ENCODE results near the gene EIPR1. TPM values are rescaled to one million over a fixed set of nuclear protein-coding genes. Genes with fewer than 3 reads are reported as not detected.

EIPR1 gene
- total RNA-seq, 1 experiment from 2014 or later: 22.8 TPM

DNA sequence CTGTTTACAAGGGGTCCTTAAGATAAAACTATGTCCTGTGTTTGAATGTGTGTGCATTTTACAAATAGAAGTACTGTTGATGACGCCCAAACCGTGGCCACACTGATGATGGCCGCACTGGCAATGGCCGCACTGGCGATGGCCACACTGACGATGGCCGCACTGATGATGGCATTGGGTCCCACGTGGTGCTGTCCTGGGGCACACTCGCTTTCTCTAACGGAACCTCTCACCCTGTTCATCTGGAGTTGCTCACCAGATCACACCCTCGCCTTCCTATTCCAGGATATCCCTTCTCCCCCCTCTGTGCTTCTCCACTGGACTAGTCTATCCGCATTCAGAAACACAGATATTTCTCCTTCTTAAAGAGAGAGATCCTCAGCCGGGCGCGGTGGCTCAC is 192.4 kb downstream of the EIPR1 start (continued):
- TF ChIP-seq, protein P1, sequence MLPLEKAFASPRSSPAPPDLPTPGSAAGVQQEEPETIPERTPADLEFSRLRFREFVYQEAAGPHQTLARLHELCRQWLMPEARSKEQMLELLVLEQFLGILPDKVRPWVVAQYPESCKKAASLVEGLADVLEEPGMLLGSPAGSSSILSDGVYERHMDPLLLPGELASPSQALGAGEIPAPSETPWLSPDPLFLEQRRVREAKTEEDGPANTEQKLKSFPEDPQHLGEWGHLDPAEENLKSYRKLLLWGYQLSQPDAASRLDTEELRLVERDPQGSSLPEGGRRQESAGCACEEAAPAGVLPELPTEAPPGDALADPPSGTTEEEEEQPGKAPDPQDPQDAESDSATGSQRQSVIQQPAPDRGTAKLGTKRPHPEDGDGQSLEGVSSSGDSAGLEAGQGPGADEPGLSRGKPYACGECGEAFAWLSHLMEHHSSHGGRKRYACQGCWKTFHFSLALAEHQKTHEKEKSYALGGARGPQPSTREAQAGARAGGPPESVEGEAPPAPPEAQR (CRISPR knock-in tag; IDR thresholded peaks at IDR 0.05): no peak
- TF ChIP-seq, protein P2, sequence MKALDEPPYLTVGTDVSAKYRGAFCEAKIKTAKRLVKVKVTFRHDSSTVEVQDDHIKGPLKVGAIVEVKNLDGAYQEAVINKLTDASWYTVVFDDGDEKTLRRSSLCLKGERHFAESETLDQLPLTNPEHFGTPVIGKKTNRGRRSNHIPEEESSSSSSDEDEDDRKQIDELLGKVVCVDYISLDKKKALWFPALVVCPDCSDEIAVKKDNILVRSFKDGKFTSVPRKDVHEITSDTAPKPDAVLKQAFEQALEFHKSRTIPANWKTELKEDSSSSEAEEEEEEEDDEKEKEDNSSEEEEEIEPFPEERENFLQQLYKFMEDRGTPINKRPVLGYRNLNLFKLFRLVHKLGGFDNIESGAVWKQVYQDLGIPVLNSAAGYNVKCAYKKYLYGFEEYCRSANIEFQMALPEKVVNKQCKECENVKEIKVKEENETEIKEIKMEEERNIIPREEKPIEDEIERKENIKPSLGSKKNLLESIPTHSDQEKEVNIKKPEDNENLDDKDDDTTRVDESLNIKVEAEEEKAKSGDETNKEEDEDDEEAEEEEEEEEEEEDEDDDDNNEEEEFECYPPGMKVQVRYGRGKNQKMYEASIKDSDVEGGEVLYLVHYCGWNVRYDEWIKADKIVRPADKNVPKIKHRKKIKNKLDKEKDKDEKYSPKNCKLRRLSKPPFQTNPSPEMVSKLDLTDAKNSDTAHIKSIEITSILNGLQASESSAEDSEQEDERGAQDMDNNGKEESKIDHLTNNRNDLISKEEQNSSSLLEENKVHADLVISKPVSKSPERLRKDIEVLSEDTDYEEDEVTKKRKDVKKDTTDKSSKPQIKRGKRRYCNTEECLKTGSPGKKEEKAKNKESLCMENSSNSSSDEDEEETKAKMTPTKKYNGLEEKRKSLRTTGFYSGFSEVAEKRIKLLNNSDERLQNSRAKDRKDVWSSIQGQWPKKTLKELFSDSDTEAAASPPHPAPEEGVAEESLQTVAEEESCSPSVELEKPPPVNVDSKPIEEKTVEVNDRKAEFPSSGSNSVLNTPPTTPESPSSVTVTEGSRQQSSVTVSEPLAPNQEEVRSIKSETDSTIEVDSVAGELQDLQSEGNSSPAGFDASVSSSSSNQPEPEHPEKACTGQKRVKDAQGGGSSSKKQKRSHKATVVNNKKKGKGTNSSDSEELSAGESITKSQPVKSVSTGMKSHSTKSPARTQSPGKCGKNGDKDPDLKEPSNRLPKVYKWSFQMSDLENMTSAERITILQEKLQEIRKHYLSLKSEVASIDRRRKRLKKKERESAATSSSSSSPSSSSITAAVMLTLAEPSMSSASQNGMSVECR (CRISPR knock-in tag; IDR thresholded peaks at IDR 0.05; ENCODE audit: borderline replicate concordance): no peak
- TF ChIP-seq MXD4 (CRISPR knock-in tag; IDR thresholded peaks at IDR 0.05; ENCODE audit: borderline replicate concordance) (no peak), JAZF1 (CRISPR knock-in tag; IDR thresholded peaks at IDR 0.05) (no peak), JUN (CRISPR knock-in tag; IDR thresholded peaks at IDR 0.05) (no peak), EMX1 (CRISPR knock-in tag; IDR thresholded peaks at IDR 0.05) (no peak)

DNA sequence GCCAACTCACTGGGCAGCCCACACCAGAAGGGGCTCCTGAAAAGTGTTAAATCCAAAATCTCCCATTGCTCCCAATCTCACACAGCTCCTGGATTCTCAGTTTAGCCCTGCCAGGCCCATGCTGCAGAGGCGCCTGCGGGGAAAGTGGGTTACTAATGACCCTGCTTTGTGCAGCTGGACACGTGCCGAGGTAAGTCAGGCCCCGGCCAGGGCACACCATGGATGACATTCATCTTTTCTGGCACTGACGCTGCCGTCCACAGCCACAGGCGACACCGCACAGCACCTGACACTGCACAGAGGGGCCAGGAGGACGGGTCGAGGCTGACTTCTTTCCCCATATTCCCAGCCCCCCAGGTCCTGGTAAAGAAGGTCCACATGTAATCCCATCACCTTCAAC is 193.5 kb downstream of the EIPR1 start:
- TF ChIP-seq FOXJ3 (CRISPR knock-in tag; IDR thresholded peaks at IDR 0.05; ENCODE audit: borderline replicate concordance): no peak
- no peak for TF ChIP-seq TP53 (CRISPR knock-in tag; IDR thresholded peaks at IDR 0.05)
- TF ChIP-seq EMX1 (CRISPR knock-in tag; IDR thresholded peaks at IDR 0.05): no peak
- TF ChIP-seq ELF4 (CRISPR knock-in tag; IDR thresholded peaks at IDR 0.05; ENCODE audit: low read depth): no peak
- TF ChIP-seq GABPB1 (CRISPR knock-in tag; IDR thresholded peaks at IDR 0.05): no peak
- no peak for TF ChIP-seq ZNF423 (CRISPR knock-in tag; IDR thresholded peaks at IDR 0.05)
- no peak for TF ChIP-seq ZNF671 (CRISPR knock-in tag; IDR thresholded peaks at IDR 0.05)
- TF ChIP-seq OVOL2 (CRISPR knock-in tag; IDR thresholded peaks at IDR 0.05; ENCODE audit: borderline replicate concordance): no peak
- TF ChIP-seq, protein P3, sequence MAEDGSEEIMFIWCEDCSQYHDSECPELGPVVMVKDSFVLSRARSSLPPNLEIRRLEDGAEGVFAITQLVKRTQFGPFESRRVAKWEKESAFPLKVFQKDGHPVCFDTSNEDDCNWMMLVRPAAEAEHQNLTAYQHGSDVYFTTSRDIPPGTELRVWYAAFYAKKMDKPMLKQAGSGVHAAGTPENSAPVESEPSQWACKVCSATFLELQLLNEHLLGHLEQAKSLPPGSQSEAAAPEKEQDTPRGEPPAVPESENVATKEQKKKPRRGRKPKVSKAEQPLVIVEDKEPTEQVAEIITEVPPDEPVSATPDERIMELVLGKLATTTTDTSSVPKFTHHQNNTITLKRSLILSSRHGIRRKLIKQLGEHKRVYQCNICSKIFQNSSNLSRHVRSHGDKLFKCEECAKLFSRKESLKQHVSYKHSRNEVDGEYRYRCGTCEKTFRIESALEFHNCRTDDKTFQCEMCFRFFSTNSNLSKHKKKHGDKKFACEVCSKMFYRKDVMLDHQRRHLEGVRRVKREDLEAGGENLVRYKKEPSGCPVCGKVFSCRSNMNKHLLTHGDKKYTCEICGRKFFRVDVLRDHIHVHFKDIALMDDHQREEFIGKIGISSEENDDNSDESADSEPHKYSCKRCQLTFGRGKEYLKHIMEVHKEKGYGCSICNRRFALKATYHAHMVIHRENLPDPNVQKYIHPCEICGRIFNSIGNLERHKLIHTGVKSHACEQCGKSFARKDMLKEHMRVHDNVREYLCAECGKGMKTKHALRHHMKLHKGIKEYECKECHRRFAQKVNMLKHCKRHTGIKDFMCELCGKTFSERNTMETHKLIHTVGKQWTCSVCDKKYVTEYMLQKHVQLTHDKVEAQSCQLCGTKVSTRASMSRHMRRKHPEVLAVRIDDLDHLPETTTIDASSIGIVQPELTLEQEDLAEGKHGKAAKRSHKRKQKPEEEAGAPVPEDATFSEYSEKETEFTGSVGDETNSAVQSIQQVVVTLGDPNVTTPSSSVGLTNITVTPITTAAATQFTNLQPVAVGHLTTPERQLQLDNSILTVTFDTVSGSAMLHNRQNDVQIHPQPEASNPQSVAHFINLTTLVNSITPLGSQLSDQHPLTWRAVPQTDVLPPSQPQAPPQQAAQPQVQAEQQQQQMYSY (CRISPR knock-in tag; IDR thresholded peaks at IDR 0.05): no peak
- TF ChIP-seq, protein P4, sequence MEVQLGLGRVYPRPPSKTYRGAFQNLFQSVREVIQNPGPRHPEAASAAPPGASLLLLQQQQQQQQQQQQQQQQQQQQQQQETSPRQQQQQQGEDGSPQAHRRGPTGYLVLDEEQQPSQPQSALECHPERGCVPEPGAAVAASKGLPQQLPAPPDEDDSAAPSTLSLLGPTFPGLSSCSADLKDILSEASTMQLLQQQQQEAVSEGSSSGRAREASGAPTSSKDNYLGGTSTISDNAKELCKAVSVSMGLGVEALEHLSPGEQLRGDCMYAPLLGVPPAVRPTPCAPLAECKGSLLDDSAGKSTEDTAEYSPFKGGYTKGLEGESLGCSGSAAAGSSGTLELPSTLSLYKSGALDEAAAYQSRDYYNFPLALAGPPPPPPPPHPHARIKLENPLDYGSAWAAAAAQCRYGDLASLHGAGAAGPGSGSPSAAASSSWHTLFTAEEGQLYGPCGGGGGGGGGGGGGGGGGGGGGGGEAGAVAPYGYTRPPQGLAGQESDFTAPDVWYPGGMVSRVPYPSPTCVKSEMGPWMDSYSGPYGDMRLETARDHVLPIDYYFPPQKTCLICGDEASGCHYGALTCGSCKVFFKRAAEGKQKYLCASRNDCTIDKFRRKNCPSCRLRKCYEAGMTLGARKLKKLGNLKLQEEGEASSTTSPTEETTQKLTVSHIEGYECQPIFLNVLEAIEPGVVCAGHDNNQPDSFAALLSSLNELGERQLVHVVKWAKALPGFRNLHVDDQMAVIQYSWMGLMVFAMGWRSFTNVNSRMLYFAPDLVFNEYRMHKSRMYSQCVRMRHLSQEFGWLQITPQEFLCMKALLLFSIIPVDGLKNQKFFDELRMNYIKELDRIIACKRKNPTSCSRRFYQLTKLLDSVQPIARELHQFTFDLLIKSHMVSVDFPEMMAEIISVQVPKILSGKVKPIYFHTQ (CRISPR knock-in tag; IDR thresholded peaks at IDR 0.05): no peak
- TF ChIP-seq SMAD3 (CRISPR knock-in tag; IDR thresholded peaks at IDR 0.05; ENCODE audit: borderline replicate concordance): no peak
- TF ChIP-seq, protein P5, sequence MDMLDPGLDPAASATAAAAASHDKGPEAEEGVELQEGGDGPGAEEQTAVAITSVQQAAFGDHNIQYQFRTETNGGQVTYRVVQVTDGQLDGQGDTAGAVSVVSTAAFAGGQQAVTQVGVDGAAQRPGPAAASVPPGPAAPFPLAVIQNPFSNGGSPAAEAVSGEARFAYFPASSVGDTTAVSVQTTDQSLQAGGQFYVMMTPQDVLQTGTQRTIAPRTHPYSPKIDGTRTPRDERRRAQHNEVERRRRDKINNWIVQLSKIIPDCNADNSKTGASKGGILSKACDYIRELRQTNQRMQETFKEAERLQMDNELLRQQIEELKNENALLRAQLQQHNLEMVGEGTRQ (CRISPR knock-in tag; IDR thresholded peaks at IDR 0.05): no peak
- TF ChIP-seq, protein P6, sequence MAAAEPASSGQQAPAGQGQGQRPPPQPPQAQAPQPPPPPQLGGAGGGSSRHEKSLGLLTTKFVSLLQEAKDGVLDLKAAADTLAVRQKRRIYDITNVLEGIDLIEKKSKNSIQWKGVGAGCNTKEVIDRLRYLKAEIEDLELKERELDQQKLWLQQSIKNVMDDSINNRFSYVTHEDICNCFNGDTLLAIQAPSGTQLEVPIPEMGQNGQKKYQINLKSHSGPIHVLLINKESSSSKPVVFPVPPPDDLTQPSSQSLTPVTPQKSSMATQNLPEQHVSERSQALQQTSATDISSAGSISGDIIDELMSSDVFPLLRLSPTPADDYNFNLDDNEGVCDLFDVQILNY (CRISPR knock-in tag; IDR thresholded peaks at IDR 0.05): no peak
- TF ChIP-seq MYBL2 (CRISPR knock-in tag; IDR thresholded peaks at IDR 0.05): no peak
- TF ChIP-seq ZBTB21 (CRISPR knock-in tag; IDR thresholded peaks at IDR 0.05; ENCODE audit: borderline replicate concordance): no peak
- CTCF ChIA-PET: no interaction called here
- Mint-ChIP-seq H3K27me3 (ENCODE audit: low read depth) (no peaks in the 10 kb centered on the region), H3K4me3 (no peak overlapping the region), H3K4me1 (no peaks in the 10 kb centered on the region), H3K27ac (no peak overlapping the region), H3K36me3 (peaks cover 6% of the 10 kb centered on the region), H3K9me3 (peaks cover 3% of the 10 kb centered on the region; the same call in 1 of the 2 replicates)
- POLR2A ChIA-PET: no interaction called here
- no peak for DNase-seq (ENCODE audit: low spot score)
- no peak for ATAC-seq
